ENCODE measurements around the gene PEX11G. TPM values are rescaled to one million over a fixed set of nuclear protein-coding genes. Genes with fewer than 3 reads are reported as not detected.
A peak's percentile ranks its signal among the peaks of the same experiment; 100 is the strongest.

Gene PEX11G
- total RNA-seq, 4 donors from 2014 or later: 4.4 to 9.9 (median 4.7) TPM

DNA sequence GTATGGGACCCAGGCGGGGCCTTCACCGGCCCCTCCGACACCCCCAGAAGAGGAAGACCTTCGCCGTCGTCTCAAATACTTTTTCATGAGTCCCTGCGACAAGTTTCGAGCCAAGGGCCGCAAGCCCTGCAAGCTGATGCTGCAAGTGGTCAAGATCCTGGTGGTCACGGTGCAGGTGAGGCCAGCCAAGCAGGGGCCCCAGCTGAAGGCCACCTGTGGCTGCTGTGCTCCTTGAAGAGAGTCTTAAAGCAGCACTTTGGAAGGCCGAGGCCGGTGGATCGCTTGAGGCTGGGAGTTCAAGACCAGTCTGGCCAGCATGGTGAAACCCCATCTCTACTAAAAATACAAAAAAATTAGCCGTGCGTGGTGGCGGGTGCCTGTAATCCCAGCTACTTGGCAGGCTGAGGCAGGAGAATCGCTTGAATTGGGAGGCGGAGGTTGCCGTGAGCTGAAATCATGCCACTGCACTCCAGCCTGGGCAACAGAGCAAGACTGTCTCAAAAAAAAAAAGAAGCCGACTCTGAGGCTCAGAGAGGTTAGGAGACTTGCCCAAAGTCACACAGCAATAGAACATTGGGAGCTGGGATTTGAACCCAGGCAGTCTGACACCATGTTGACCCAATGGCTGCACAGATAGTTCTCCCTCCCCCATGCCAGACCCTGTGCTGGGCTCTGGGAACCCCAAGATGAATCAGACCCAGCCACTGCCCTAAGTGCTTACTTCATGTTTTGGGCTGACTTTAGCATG, 36.3 kb upstream of the PEX11G start:
- no peak for ATAC-seq (ENCODE audit: low FRiP score)
- DNase-seq (ENCODE audit: low spot score): no peak
- no peak for TF ChIP-seq CTCF (IDR thresholded peaks at IDR 0.05)

- no peak for ATAC-seq (ENCODE audit: low FRiP score)
- TF ChIP-seq CTCF (IDR thresholded peaks at IDR 0.05): no peak
These were observed 35.7 kb upstream of the PEX11G start for GRCh38 chr19:7524523-7524922.

DNA sequence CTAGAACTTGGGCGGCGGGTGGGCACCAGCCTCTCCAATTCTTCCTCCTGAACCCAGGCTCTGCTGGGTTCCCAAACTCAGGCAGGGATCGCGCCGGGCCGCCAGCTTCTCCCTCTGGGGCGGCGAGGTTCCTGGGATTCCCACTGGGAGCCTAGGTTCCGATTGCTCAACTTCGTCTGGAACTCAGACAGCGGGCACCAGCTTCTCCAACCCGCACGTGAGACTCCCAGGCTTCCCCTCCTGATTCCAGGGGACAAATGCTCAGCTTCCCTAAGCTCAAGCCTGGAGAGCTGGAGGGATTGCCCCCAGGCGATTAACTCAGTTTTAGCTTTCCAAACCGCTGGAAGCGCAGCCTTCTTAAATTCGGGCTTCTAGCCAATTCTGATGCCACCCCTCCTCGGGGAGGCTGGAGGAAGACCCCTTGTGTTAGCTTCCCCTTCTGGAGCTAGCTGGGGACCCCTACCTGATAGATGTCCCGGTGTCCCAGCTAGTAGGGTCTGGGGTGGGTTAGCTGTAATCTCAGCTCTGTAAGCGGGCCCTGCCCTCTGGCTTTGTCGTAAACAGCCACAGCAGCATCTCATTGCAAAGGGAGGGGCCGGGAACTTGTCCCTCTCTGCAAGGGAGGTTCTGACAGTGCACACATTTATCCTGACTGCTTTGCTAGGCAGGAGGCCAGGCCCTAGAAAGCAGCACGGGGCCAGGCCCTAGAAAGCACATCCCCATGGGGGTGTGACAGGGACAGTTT, 34.3 kb upstream of the PEX11G start:
- no peak for ATAC-seq (ENCODE audit: low FRiP score)
- no peak for DNase-seq (ENCODE audit: low spot score)

More at GRCh38 chr19:7524523-7524922, 35.7 kb upstream of the PEX11G start:
- no peak for DNase-seq (ENCODE audit: low spot score)

GRCh38 chr19:7522072-7522922, 33.5 kb upstream of the PEX11G start, which contains the start of gene MCOLN1:
Gene MCOLN1 (plus strand): TSS chr19:7522624. CDS start chr19:7522751, 127 bp downstream.
- peak; percentile 99 for DNase-seq (ENCODE audit: low spot score)
- TF ChIP-seq CTCF (IDR thresholded peaks at IDR 0.05): no peak
- ATAC-seq (ENCODE audit: low FRiP score): peak; percentile 90

More for the DNA sequence above, 34.3 kb upstream of the PEX11G start:
- no peak for TF ChIP-seq CTCF (IDR thresholded peaks at IDR 0.05)

GRCh38 chr19:7521551-7522071, 32.8 kb upstream of the PEX11G start:
- ATAC-seq (ENCODE audit: low FRiP score): no peak
- TF ChIP-seq CTCF (IDR thresholded peaks at IDR 0.05): no peak
- no peak for DNase-seq (ENCODE audit: low spot score)

- no peak for ATAC-seq (ENCODE audit: low FRiP score)
- TF ChIP-seq CTCF (IDR thresholded peaks at IDR 0.05): no peak
- DNase-seq (ENCODE audit: low spot score): no peak
These were observed 31.6 kb upstream of the PEX11G start for GRCh38 chr19:7520131-7521051.
